Prostate gland (tissue), 2 donors: Measurements from ENCODE around the gene PDGFD.

Source experiments
- CTCF ChIP-seq, 4 experiments: fragments of 200-600 bp in 2 of 4; fragments of 450-650 bp in 2 of 4; sonication (generic) in 2 of 4; IDR thresholded peaks; 1 replicate in 3 of 4; 2 replicates in 1 of 4; pipeline ENCODE4 v1.5.1; 2016 to 2019; ENCODE audit warnings: antibody characterized with exemption in 4 of 4, mild to moderate bottlenecking in 2 of 4, moderate library complexity in 2 of 4
- POLR2A ChIP-seq: fragments of 450-650 bp; IDR thresholded peaks from one replicate; pipeline ENCODE4 v1.6.1; 2016; ENCODE audit warnings: antibody characterized with exemption, mild to moderate bottlenecking
- POLR2AphosphoS5 ChIP-seq: sonication (generic); formaldehyde crosslinking; IDR thresholded peaks from one replicate; pipeline ENCODE4 v1.6.1; 2017; ENCODE audit warnings: antibody characterized with exemption

- TF ChIP-seq CTCF (IDR thresholded peaks at IDR 0.05): no peak
- no peak for TF ChIP-seq POLR2A
- no peak for TF ChIP-seq POLR2AphosphoS5
Measured at GRCh38 chr11:103997082-103997481, 166.9 kb downstream of the PDGFD start.
